ENCODE results near the gene ULK2.
A peak's percentile ranks its signal among the peaks of the same experiment; 100 is the strongest.
"Not testable (repeated sequence)": the region's sequence is repeated elsewhere in the genome, so short reads cannot be mapped to it uniquely, and the experiment has no call there.

Gene ULK2

GRCh38 chr17:19860647-19861177, 7.0 kb downstream of the ULK2 start:
- not testable (repeated sequence) for DNase-seq

- DNase-seq: no peak
Measured at GRCh38 chr17:19857640-19858039, 10.1 kb downstream of the ULK2 start.

- no peak for DNase-seq
Measured at GRCh38 chr17:19833914-19834313, 33.8 kb downstream of the ULK2 start.

GRCh38 chr17:19830061-19830460, 37.7 kb downstream of the ULK2 start:
- DNase-seq: no peak

- DNase-seq: no peak
Measured at GRCh38 chr17:19812407-19812806, 55.3 kb downstream of the ULK2 start.

- DNase-seq: no peak
Measured at GRCh38 chr17:19805006-19805405, 62.7 kb downstream of the ULK2 start.

GRCh38 chr17:19800571-19800970, 67.2 kb downstream of the ULK2 start:
- DNase-seq: no peak

- DNase-seq: no peak
Measured at GRCh38 chr17:19799796-19800195, 67.9 kb downstream of the ULK2 start.

- no peak for DNase-seq
Measured at GRCh38 chr17:19796457-19796856, 71.3 kb downstream of the ULK2 start.

GRCh38 chr17:19791918-19792550, 75.7 kb downstream of the ULK2 start:
- no peak for DNase-seq

GRCh38 chr17:19787733-19788357, 79.9 kb downstream of the ULK2 start:
- no peak for DNase-seq

- no peak for DNase-seq
Measured at GRCh38 chr17:19785854-19786253, 81.9 kb downstream of the ULK2 start.

- no peak for DNase-seq
Measured at GRCh38 chr17:19781488-19782458, 86.0 kb downstream of the ULK2 start.

GRCh38 chr17:19780846-19781245, 86.9 kb downstream of the ULK2 start:
- DNase-seq: no peak

GRCh38 chr17:19773534-19773933, 94.2 kb downstream of the ULK2 start:
- DNase-seq: no peak

- DNase-seq: no peak
Measured at GRCh38 chr17:19771971-19772630, 95.6 kb downstream of the ULK2 start.

GRCh38 chr17:19770985-19771735, 96.6 kb downstream of the ULK2 start:
- DNase-seq: no peak

GRCh38 chr17:19769946-19770652, 97.6 kb downstream of the ULK2 start:
- no peak for DNase-seq

- DNase-seq: no peak
Measured at GRCh38 chr17:19768046-19768782, 99.5 kb downstream of the ULK2 start.

GRCh38 chr17:19766421-19767270, 101.1 kb downstream of the ULK2 start:
- peak; percentile 25 to 28 for DNase-seq
